ENCODE results near the gene FAM227A.

FAM227A gene

GRCh38 chr22:38656256-38657044 is at the start of gene FAM227A, which contains the start of gene CBY1:
TSS of gene FAM227A (minus strand) at chr22:38656392. CDS start at chr22:38650168, 6,224 bp downstream.
TSS of gene CBY1 (plus strand) at chr22:38656638. CDS start at chr22:38668055, 11,417 bp downstream.
- H3K4me3 ChIP-seq (ENCODE audit: low read depth, low read length): peak within 1 kb of the TSS; percentile 85
- peak; percentile 32 for DNase-seq (ENCODE audit: low read depth)

GRCh38 chr22:38705235-38706100 is 49.3 kb upstream of the FAM227A start, which contains the start of gene GTPBP1:
TSS of gene GTPBP1 (plus strand) at chr22:38705944. CDS start at chr22:38705956, 12 bp downstream.
- H3K4me3 ChIP-seq (ENCODE audit: low read depth, low read length): peak within 1 kb of the TSS; percentile 93
- DNase-seq (ENCODE audit: low read depth): peak; percentile 100

GRCh38 chr22:38704654-38705234 is 48.6 kb upstream of the FAM227A start:
- DNase-seq (ENCODE audit: low read depth): no peak
- peak overlapping the region; percentile 39 for H3K4me3 ChIP-seq (ENCODE audit: low read depth, low read length)

GRCh38 chr22:38700789-38701628 is 44.8 kb upstream of the FAM227A start, which contains the start of gene JOSD1:
TSS of gene JOSD1 (minus strand) at chr22:38700943. CDS start at chr22:38699987, 956 bp downstream.
- H3K4me3 ChIP-seq (ENCODE audit: low read depth, low read length): peak within 1 kb of the TSS; percentile 86
- peak; percentile 82 for DNase-seq (ENCODE audit: low read depth)

- peak overlapping the region; percentile 86 for H3K4me3 ChIP-seq (ENCODE audit: low read depth, low read length)
- DNase-seq (ENCODE audit: low read depth): no peak
Measured at GRCh38 chr22:38700270-38700788, 44.1 kb upstream of the FAM227A start.

GRCh38 chr22:38699784-38700183 is 43.6 kb upstream of the FAM227A start:
- DNase-seq (ENCODE audit: low read depth): no peak
- peak overlapping the region; percentile 86 for H3K4me3 ChIP-seq (ENCODE audit: low read depth, low read length)

GRCh38 chr22:38699143-38699542 is 43.0 kb upstream of the FAM227A start:
- peak overlapping the region; percentile 86 for H3K4me3 ChIP-seq (ENCODE audit: low read depth, low read length)
- no peak for DNase-seq (ENCODE audit: low read depth)

GRCh38 chr22:38698407-38699094 is 42.4 kb upstream of the FAM227A start:
- no peak for DNase-seq (ENCODE audit: low read depth)
- H3K4me3 ChIP-seq (ENCODE audit: low read depth, low read length): peak overlapping the region; percentile 86

- no peak overlapping the region for H3K4me3 ChIP-seq (ENCODE audit: low read depth, low read length)
- DNase-seq (ENCODE audit: low read depth): no peak
Measured at GRCh38 chr22:38697425-38698089, 41.4 kb upstream of the FAM227A start.

- DNase-seq (ENCODE audit: low read depth): no peak
- H3K4me3 ChIP-seq (ENCODE audit: low read depth, low read length): no peak overlapping the region
Measured at GRCh38 chr22:38696606-38697424, 40.6 kb upstream of the FAM227A start.

GRCh38 chr22:38694940-38695339 is 38.7 kb upstream of the FAM227A start:
- H3K4me3 ChIP-seq (ENCODE audit: low read depth, low read length): no peak overlapping the region
- no peak for DNase-seq (ENCODE audit: low read depth)

- no peak overlapping the region for H3K4me3 ChIP-seq (ENCODE audit: low read depth, low read length)
- no peak for DNase-seq (ENCODE audit: low read depth)
Measured at GRCh38 chr22:38694049-38694448, 37.9 kb upstream of the FAM227A start.

- H3K4me3 ChIP-seq (ENCODE audit: low read depth, low read length): no peak overlapping the region
Measured at GRCh38 chr22:38689651-38690050, 33.5 kb upstream of the FAM227A start.

GRCh38 chr22:38685761-38686160 is 29.6 kb upstream of the FAM227A start:
- no peak overlapping the region for H3K4me3 ChIP-seq (ENCODE audit: low read depth, low read length)
- no peak for DNase-seq (ENCODE audit: low read depth)

More at GRCh38 chr22:38689651-38690050, 33.5 kb upstream of the FAM227A start:
- no peak for DNase-seq (ENCODE audit: low read depth)

- no peak overlapping the region for H3K4me3 ChIP-seq (ENCODE audit: low read depth, low read length)
- DNase-seq (ENCODE audit: low read depth): no peak
Measured at GRCh38 chr22:38684895-38685294, 28.7 kb upstream of the FAM227A start.

GRCh38 chr22:38681582-38682335 is 25.6 kb upstream of the FAM227A start, which contains the start of gene TOMM22:
TSS of gene TOMM22 (plus strand) at chr22:38681957. CDS start at chr22:38681979, 22 bp downstream.
- peak within 1 kb of the TSS; percentile 98 for H3K4me3 ChIP-seq (ENCODE audit: low read depth, low read length)
- DNase-seq (ENCODE audit: low read depth): peak; percentile 53

Data from skeletal muscle cell (primary cell).